HTERT RPE-1 (cell line): Measurements from ENCODE around the gene PPP1CB.

Source experiments
- in situ Hi-C: fragments of 300-500 bp; cut with MboI; formaldehyde crosslinking; loops from 4 replicates; pipeline ENCODE4 v1.14.3; 2020; ENCODE audit warnings: low sequenced_read_pairs

The PPP1CB gene

GRCh38 chr2:28842042-28842441, 90.4 kb downstream of the PPP1CB start:
- in situ Hi-C loops = no loop called here
